HEK293T (cell line): ENCODE results near the gene KRI1.

Source experiments
- ARNT ChIP-seq: fragments of 450-650 bp; IDR thresholded peaks from 2 replicates; pipeline ENCODE4 v1.6.1; 2017; ENCODE audit warnings: mild to moderate bottlenecking
- CTBP1 ChIP-seq: fragments of 450-650 bp; IDR thresholded peaks from 2 replicates; pipeline ENCODE4 v1.6.1; 2016; ENCODE audit warnings: borderline replicate concordance
- FOXA1 ChIP-seq: fragments of 450-650 bp; IDR thresholded peaks from 2 replicates; pipeline ENCODE4 v1.6.1; 2016; ENCODE audit warnings: mild to moderate bottlenecking
- FOXK2 ChIP-seq: fragments of 450-650 bp; IDR thresholded peaks from 2 replicates; pipeline ENCODE4 v1.6.1; 2016; ENCODE audit warnings: mild to moderate bottlenecking
- LEF1 ChIP-seq: fragments of 450-650 bp; IDR thresholded peaks from 2 replicates; pipeline ENCODE4 v1.6.1; 2017; ENCODE audit warnings: mild to moderate bottlenecking, borderline replicate concordance
- NFRKB ChIP-seq: fragments of 450-650 bp; IDR thresholded peaks from 2 replicates; pipeline ENCODE4 v1.6.1; 2016; ENCODE audit warnings: mild to moderate bottlenecking, moderate library complexity
- PKNOX1 ChIP-seq: fragments of 450-650 bp; IDR thresholded peaks from 2 replicates; pipeline ENCODE4 v1.6.1; 2016
- SP1 ChIP-seq: fragments of 450-650 bp; IDR thresholded peaks from 2 replicates; pipeline ENCODE4 v1.6.1; 2017
- SUZ12 ChIP-seq: fragments of 450-650 bp; IDR thresholded peaks from 2 replicates; pipeline ENCODE4 v1.6.1; 2016; ENCODE audit warnings: mild to moderate bottlenecking
- ZNF384 ChIP-seq: fragments of 450-650 bp; IDR thresholded peaks from 2 replicates; pipeline ENCODE4 v1.6.1; 2016

- TF ChIP-seq SUZ12: no peak
- TF ChIP-seq NFRKB: no peak
- TF ChIP-seq LEF1: no peak
- TF ChIP-seq FOXA1: no peak
- TF ChIP-seq SP1: no peak
- TF ChIP-seq CTBP1: no peak
- no peak for TF ChIP-seq ZNF384
- TF ChIP-seq ARNT: no peak
- TF ChIP-seq FOXK2: no peak
- no peak for TF ChIP-seq PKNOX1
These were observed 52.6 kb downstream of the KRI1 start for GRCh38 chr19:10513223-10513622.
